ENCODE data around the gene SNX21.

DNA sequence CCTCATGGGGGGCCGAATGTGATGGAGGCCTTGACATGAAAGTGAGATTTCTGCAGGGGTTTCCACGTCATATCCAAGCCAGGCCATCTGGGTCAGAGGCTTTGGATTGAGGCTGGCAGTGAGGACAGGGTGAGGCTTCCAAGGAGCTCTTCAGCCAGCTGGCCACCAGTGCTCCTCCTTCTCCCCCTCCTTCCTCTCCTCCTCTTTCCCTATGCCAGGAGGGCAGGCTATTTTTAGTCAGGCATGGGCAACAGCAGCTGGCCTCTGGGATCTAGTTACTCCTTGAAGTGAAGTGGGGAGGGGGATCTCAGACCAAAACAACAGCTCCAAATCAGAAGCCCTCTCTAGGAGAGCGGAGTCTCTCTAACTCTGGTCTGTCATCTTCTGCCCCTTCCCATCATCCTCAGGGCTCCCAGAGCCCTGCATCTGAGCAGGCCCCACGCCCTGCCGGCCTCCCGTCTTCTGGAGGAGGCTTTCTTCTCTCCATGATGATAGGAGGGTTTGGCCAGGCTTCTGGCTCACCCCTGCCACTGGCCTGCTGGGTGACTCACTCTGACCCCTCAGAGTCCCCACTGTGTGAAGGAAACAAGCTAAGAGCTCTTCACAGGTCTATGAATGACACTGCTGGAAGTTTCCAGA, 7.1 kb upstream of the SNX21 start:
- TF ChIP-seq, protein P1, sequence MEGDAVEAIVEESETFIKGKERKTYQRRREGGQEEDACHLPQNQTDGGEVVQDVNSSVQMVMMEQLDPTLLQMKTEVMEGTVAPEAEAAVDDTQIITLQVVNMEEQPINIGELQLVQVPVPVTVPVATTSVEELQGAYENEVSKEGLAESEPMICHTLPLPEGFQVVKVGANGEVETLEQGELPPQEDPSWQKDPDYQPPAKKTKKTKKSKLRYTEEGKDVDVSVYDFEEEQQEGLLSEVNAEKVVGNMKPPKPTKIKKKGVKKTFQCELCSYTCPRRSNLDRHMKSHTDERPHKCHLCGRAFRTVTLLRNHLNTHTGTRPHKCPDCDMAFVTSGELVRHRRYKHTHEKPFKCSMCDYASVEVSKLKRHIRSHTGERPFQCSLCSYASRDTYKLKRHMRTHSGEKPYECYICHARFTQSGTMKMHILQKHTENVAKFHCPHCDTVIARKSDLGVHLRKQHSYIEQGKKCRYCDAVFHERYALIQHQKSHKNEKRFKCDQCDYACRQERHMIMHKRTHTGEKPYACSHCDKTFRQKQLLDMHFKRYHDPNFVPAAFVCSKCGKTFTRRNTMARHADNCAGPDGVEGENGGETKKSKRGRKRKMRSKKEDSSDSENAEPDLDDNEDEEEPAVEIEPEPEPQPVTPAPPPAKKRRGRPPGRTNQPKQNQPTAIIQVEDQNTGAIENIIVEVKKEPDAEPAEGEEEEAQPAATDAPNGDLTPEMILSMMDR (IDR thresholded peaks at IDR 0.05), result no peak
- no peak for TF ChIP-seq POLR2A (IDR thresholded peaks at IDR 0.05)
- TF ChIP-seq POLR2AphosphoS5 (IDR thresholded peaks at IDR 0.05), result no peak
- no peak for TF ChIP-seq EP300 (IDR thresholded peaks at IDR 0.05; ENCODE audit: low read depth)
